ENCODE results near the gene SLC39A11.

SLC39A11 gene

GRCh38 chr17:72697602-72698146, 394.8 kb downstream of the SLC39A11 start:
- Histone ChIP-seq H3K9me2 (replicated peaks; ENCODE audit: insufficient read depth, low read length) (no peaks in the 10 kb centered on the region), H3F3A (ENCODE audit: insufficient read depth, low read length) (no peaks in the 10 kb centered on the region), H3K36me3 (replicated peaks; ENCODE audit: insufficient read depth, low read length) (no peaks in the 10 kb centered on the region), H3K27me3 (replicated peaks; ENCODE audit: insufficient read depth, low read length) (no peaks in the 10 kb centered on the region), H3K4me3 (ENCODE audit: low read length) (no peak overlapping the region), H3K4me2 (ENCODE audit: low read depth, low read length) (no peak overlapping the region), H3K27ac (ENCODE audit: low read length) (no peak overlapping the region), H2AFZ (ENCODE audit: low read length) (no peak overlapping the region), H3K79me2 (ENCODE audit: low read length) (no peaks in the 10 kb centered on the region), H3K9ac (ENCODE audit: low read length) (no peak overlapping the region), H4K20me1 (ENCODE audit: insufficient read depth, low read length) (no peaks in the 10 kb centered on the region), H3K4me1 (ENCODE audit: low read length) (no peaks in the 10 kb centered on the region), H3K9me3 (replicated peaks; ENCODE audit: insufficient read depth, low read length) (no peaks in the 10 kb centered on the region)
- no peak for DNase-seq
- no peak for TF ChIP-seq CTCF (IDR thresholded peaks at IDR 0.05; ENCODE audit: low read length)
- no peak for TF ChIP-seq EZH2phosphoT487 (IDR thresholded peaks at IDR 0.05; ENCODE audit: low read length)
- no peak for TF ChIP-seq EZH2 (optimal IDR thresholded peaks at IDR 0.05; ENCODE audit: low read depth, low read length)

GRCh38 chr17:72696721-72697120, 395.8 kb downstream of the SLC39A11 start:
- Histone ChIP-seq H3K9me2 (replicated peaks; ENCODE audit: insufficient read depth, low read length) (no peaks in the 10 kb centered on the region), H3F3A (ENCODE audit: insufficient read depth, low read length) (no peaks in the 10 kb centered on the region), H3K4me3 (ENCODE audit: low read length) (no peak overlapping the region), H3K27me3 (replicated peaks; ENCODE audit: insufficient read depth, low read length) (no peaks in the 10 kb centered on the region), H4K20me1 (ENCODE audit: insufficient read depth, low read length) (no peaks in the 10 kb centered on the region), H3K27ac (ENCODE audit: low read length) (no peak overlapping the region), H3K79me2 (ENCODE audit: low read length) (no peaks in the 10 kb centered on the region), H3K9ac (ENCODE audit: low read length) (no peak overlapping the region), H3K36me3 (replicated peaks; ENCODE audit: insufficient read depth, low read length) (no peaks in the 10 kb centered on the region), H3K4me1 (ENCODE audit: low read length) (no peaks in the 10 kb centered on the region), H3K9me3 (replicated peaks; ENCODE audit: insufficient read depth, low read length) (no peaks in the 10 kb centered on the region), H2AFZ (ENCODE audit: low read length) (no peak overlapping the region), H3K4me2 (ENCODE audit: low read depth, low read length) (no peak overlapping the region)
- no peak for DNase-seq
- TF ChIP-seq EZH2phosphoT487 (IDR thresholded peaks at IDR 0.05; ENCODE audit: low read length) (no peak), EZH2 (optimal IDR thresholded peaks at IDR 0.05; ENCODE audit: low read depth, low read length) (no peak), CTCF (IDR thresholded peaks at IDR 0.05; ENCODE audit: low read length) (no peak)

DNA sequence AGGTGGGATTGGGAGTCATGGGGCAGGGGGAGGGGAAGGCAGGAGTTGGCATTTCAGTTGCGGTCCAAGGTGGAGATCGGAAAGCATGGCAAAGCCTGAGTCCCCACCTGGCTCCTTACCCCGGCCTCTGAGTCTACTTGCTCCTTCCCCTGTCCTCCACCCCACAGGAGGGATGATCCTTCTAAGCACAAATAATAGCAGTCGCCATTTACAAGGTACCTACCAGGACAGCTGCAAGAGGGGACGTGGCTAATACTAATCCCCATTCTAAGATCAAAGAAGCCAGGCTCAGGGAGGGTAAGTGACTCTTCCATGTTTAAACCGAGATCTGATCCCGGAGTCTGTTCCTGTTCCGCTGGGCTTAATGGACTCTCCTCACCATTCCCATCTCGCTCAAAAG, 396.3 kb downstream of the SLC39A11 start:
- H3K4me3 ChIP-seq (ENCODE audit: low read length) = no peak overlapping the region
- no peaks in the 10 kb centered on the region for H3K9me3 ChIP-seq (replicated peaks; ENCODE audit: insufficient read depth, low read length)
- no peaks in the 10 kb centered on the region for H3K79me2 ChIP-seq (ENCODE audit: low read length)
- no peaks in the 10 kb centered on the region for H4K20me1 ChIP-seq (ENCODE audit: insufficient read depth, low read length)
- no peak overlapping the region for H3K9ac ChIP-seq (ENCODE audit: low read length)
- no peak overlapping the region for H3K27ac ChIP-seq (ENCODE audit: low read length)
- H2AFZ ChIP-seq (ENCODE audit: low read length) = no peak overlapping the region
- no peaks in the 10 kb centered on the region for H3F3A ChIP-seq (ENCODE audit: insufficient read depth, low read length)
- no peak overlapping the region for H3K4me2 ChIP-seq (ENCODE audit: low read depth, low read length)
- no peaks in the 10 kb centered on the region for H3K4me1 ChIP-seq (ENCODE audit: low read length)
- H3K9me2 ChIP-seq (replicated peaks; ENCODE audit: insufficient read depth, low read length) = no peaks in the 10 kb centered on the region
- TF ChIP-seq CTCF (IDR thresholded peaks at IDR 0.05; ENCODE audit: low read length) (no peak), EZH2 (optimal IDR thresholded peaks at IDR 0.05; ENCODE audit: low read depth, low read length) (no peak), EZH2phosphoT487 (IDR thresholded peaks at IDR 0.05; ENCODE audit: low read length) (no peak)
- no peaks in the 10 kb centered on the region for H3K27me3 ChIP-seq (replicated peaks; ENCODE audit: insufficient read depth, low read length)
- no peak for DNase-seq
- H3K36me3 ChIP-seq (replicated peaks; ENCODE audit: insufficient read depth, low read length) = no peaks in the 10 kb centered on the region

Measured in MM.1S (cell line).